Parathyroid adenoma (tissue), 2 donors: ENCODE results near the gene CEP128.

Experiments used
- H2AFZ ChIP-seq: fragments of 300-600 bp; sonication (generic); one replicate; pipeline ENCODE4 v1.7.0; 2017; ENCODE audit warnings: antibody characterized with exemption, mild to moderate bottlenecking
- H3K27ac ChIP-seq: fragments of 300-600 bp; sonication (generic); one replicate; pipeline ENCODE4 v1.7.0; 2017
- H3K27me3 ChIP-seq: fragments of 300-600 bp; sonication (generic); one replicate; pipeline ENCODE4 v1.7.0; 2017; ENCODE audit warnings: low read length; ENCODE audit not compliant: control insufficient read depth, insufficient read depth
- H3K36me3 ChIP-seq: fragments of 300-600 bp; sonication (generic); one replicate; pipeline ENCODE4 v1.7.0; 2017; ENCODE audit warnings: low read length; ENCODE audit not compliant: control insufficient read depth, insufficient read depth
- H3K4me1 ChIP-seq: fragments of 300-600 bp; sonication (generic); one replicate; pipeline ENCODE4 v1.7.0; 2017; ENCODE audit warnings: control low read depth
- H3K4me2 ChIP-seq: fragments of 300-600 bp; sonication (generic); one replicate; pipeline ENCODE4 v1.7.0; 2017; ENCODE audit warnings: low read length
- H3K4me3 ChIP-seq: fragments of 300-600 bp; sonication (generic); one replicate; pipeline ENCODE4 v1.7.0; 2017; ENCODE audit warnings: low read depth, low read length
- H3K79me2 ChIP-seq: fragments of 300-600 bp; sonication (generic); one replicate; pipeline ENCODE4 v1.7.0; 2017; ENCODE audit warnings: control low read depth
- H3K9ac ChIP-seq: fragments of 300-600 bp; sonication (generic); one replicate; pipeline ENCODE4 v1.7.0; 2017; ENCODE audit warnings: mild to moderate bottlenecking
- H3K9me3 ChIP-seq: fragments of 300-600 bp; sonication (generic); one replicate; pipeline ENCODE4 v1.7.0; 2017; ENCODE audit warnings: low read length; ENCODE audit not compliant: control insufficient read depth
- TF ChIP-seq, protein P1 (sequence below): fragments of 300-600 bp; sonication (generic); IDR thresholded peaks from one replicate; pipeline ENCODE4 v1.7.0; 2017; ENCODE audit warnings: antibody characterized with exemption, mild to moderate bottlenecking
- donor health status: primary hyperparathyroidism.

Gene CEP128

DNA sequence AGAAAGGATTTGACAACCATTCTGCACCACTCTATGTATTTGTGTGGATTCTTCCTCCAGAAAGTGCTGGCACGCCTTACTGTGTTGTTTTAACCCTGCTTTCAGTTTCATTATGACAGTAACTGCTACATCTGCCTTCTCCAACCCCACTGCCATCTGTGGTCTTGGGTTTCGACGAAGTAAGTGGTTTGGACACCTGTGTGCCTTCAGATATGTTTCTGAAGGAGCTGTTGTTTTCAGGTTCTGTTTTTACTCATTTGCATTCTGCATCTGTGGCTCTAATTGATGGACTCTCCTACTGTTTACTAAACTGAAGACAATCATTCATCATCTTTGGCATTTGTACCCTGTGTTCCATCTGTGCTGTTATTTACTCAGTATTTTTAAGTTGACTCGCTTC, 18.0 kb upstream of the CEP128 start:
- Histone ChIP-seq H3K4me1 (peaks cover 4% of the 10 kb centered on the region), H2AFZ (no peak overlapping the region), H3K36me3 (no peaks in the 10 kb centered on the region), H3K9ac (no peak overlapping the region), H3K9me3 (no peaks in the 10 kb centered on the region), H3K79me2 (no peaks in the 10 kb centered on the region), H3K4me2 (no peak overlapping the region), H3K4me3 (no peak overlapping the region), H3K27ac (no peak overlapping the region), H3K27me3 (peaks cover 4% of the 10 kb centered on the region)
- TF ChIP-seq, protein P1, sequence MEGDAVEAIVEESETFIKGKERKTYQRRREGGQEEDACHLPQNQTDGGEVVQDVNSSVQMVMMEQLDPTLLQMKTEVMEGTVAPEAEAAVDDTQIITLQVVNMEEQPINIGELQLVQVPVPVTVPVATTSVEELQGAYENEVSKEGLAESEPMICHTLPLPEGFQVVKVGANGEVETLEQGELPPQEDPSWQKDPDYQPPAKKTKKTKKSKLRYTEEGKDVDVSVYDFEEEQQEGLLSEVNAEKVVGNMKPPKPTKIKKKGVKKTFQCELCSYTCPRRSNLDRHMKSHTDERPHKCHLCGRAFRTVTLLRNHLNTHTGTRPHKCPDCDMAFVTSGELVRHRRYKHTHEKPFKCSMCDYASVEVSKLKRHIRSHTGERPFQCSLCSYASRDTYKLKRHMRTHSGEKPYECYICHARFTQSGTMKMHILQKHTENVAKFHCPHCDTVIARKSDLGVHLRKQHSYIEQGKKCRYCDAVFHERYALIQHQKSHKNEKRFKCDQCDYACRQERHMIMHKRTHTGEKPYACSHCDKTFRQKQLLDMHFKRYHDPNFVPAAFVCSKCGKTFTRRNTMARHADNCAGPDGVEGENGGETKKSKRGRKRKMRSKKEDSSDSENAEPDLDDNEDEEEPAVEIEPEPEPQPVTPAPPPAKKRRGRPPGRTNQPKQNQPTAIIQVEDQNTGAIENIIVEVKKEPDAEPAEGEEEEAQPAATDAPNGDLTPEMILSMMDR: no peak

- Histone ChIP-seq H3K36me3 (no peaks in the 10 kb centered on the region), H2AFZ (no peak overlapping the region), H3K9ac (no peak overlapping the region), H3K4me2 (no peak overlapping the region), H3K27ac (no peak overlapping the region), H3K9me3 (no peaks in the 10 kb centered on the region), H3K4me1 (peaks cover 4% of the 10 kb centered on the region), H3K4me3 (no peak overlapping the region), H3K27me3 (peaks cover 4% of the 10 kb centered on the region), H3K79me2 (no peaks in the 10 kb centered on the region)
- TF ChIP-seq, protein P1: no peak
Observed at GRCh38 chr14:80958939-80959338, 17.4 kb upstream of the CEP128 start.

DNA sequence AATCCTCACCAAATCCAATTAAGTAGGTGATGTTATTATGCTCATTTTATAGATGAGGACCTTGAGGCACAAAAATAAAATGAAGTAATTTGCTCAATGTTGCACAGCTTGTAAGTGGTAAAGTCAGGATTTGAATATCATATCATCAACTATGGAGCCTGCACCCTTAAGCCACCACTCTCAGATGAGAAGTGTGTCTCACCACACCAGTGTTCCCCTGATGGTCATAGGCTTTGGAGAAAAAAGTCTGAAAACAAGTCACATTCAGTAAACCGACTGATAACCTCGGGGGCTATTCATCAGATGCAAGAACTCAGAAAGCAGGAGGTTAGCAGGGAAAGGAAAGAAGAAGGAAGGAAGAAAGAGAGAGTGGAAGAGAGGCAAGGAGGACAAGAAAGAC, 16.7 kb upstream of the CEP128 start:
- Histone ChIP-seq H3K27me3 (peaks cover 4% of the 10 kb centered on the region), H3K27ac (no peak overlapping the region), H3K36me3 (no peaks in the 10 kb centered on the region), H3K4me3 (no peak overlapping the region), H2AFZ (no peak overlapping the region), H3K4me1 (peaks cover 4% of the 10 kb centered on the region), H3K9me3 (no peaks in the 10 kb centered on the region), H3K9ac (no peak overlapping the region), H3K4me2 (no peak overlapping the region), H3K79me2 (no peaks in the 10 kb centered on the region)
- TF ChIP-seq, protein P1: no peak

DNA sequence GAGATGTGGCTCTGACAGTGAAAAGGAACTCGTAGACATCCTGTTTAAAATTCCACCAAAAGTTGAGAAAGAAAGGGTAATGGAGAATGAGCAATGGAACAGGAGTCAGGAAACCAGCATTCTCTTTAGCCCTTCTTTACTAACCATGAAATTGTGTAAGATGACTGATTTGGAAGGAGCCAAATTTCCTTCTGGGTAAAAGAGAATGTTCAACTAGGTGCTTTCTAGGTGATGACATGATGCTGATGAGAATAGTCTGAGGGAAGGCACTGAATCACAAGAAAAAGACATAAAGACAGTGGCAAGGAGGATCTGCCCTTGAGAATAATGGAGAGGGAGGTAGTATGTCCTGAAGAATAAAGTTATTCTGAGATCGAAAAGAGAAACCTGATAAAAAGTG, 16.1 kb upstream of the CEP128 start:
- peaks cover 4% of the 10 kb centered on the region for H3K27me3 ChIP-seq
- TF ChIP-seq, protein P1: no peak
- H3K27ac ChIP-seq: no peak overlapping the region
- no peak overlapping the region for H2AFZ ChIP-seq
- H3K9ac ChIP-seq: no peak overlapping the region
- H3K4me1 ChIP-seq: peaks cover 4% of the 10 kb centered on the region
- H3K4me3 ChIP-seq: no peak overlapping the region
- H3K4me2 ChIP-seq: no peak overlapping the region
- no peaks in the 10 kb centered on the region for H3K36me3 ChIP-seq
- H3K79me2 ChIP-seq: no peaks in the 10 kb centered on the region
- no peaks in the 10 kb centered on the region for H3K9me3 ChIP-seq

DNA sequence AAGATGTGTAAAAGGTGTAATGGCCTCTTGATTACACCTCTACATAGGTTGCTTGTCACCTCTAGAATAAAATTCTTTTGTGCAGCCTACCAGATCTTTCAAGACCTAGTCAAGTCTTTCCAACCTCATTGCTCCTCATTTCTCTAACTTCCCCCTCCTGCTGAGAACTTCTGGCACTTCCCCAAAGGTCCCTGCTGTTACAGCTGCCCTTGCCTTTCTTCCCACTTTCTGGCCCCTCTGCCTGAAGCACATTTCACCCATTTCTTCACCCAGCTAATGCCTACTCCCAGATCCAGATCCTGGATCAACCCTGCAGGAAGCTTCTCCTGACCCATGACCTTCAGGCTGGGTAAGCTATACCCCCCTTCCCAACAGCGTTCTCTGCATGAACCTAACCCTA, 15.4 kb upstream of the CEP128 start:
- H3K4me2 ChIP-seq: no peak overlapping the region
- H3K27ac ChIP-seq: no peak overlapping the region
- H3K27me3 ChIP-seq: peaks cover 4% of the 10 kb centered on the region
- no peak overlapping the region for H2AFZ ChIP-seq
- H3K9ac ChIP-seq: no peak overlapping the region
- no peaks in the 10 kb centered on the region for H3K36me3 ChIP-seq
- peaks cover 4% of the 10 kb centered on the region for H3K4me1 ChIP-seq
- no peaks in the 10 kb centered on the region for H3K9me3 ChIP-seq
- H3K79me2 ChIP-seq: no peaks in the 10 kb centered on the region
- H3K4me3 ChIP-seq: no peak overlapping the region
- TF ChIP-seq, protein P1: no peak
